GM12801 (cell line): ENCODE results near the gene CCDC78.

Source experiments
- CTCF ChIP-seq: IDR thresholded peaks from one replicate; pipeline ENCODE4 v1.5.1; 2011; ENCODE audit warnings: control low read depth; ENCODE audit not compliant: insufficient read length; ENCODE audit errors: extremely low read depth

CCDC78 gene

GRCh38 chr16:693364-693763 is 32.9 kb downstream of the CCDC78 start:
- TF ChIP-seq CTCF, result no peak

- no peak for TF ChIP-seq CTCF
Observed at GRCh38 chr16:692356-693108, 33.7 kb downstream of the CCDC78 start.

- no peak for TF ChIP-seq CTCF
Observed at GRCh38 chr16:689175-689897, 36.9 kb downstream of the CCDC78 start.

- TF ChIP-seq CTCF, result no peak
Observed at GRCh38 chr16:687499-687898, 38.7 kb downstream of the CCDC78 start.

GRCh38 chr16:686459-687260 is 39.6 kb downstream of the CCDC78 start:
- no peak for TF ChIP-seq CTCF

GRCh38 chr16:685967-686366 is 40.3 kb downstream of the CCDC78 start:
- TF ChIP-seq CTCF, result no peak
